AG04449 (cell line): ENCODE results near the gene PPOX.

Experiments
- CTCF ChIA-PET: fragments of 350-600 bp; formaldehyde crosslinking; extraction: SDS; loops from one replicate; lab custom pipeline; 2021; ENCODE audit warnings: antibody characterized with exemption; lab: Yijun Ruan, JAX
- POLR2A ChIA-PET: fragments of 400-600, 350-600 bp; formaldehyde crosslinking; extraction: SDS; loops from one replicate; lab custom pipeline; 2020; ENCODE audit warnings: antibody characterized with exemption, inconsistent platforms; lab: Yijun Ruan, JAX
- DNase-seq: peaks from one replicate; pipeline ENCODE4 v3.0.0-alpha.2; 2010; ENCODE audit warnings: low read depth, low spot score
- H3K4me3 ChIP-seq: 2 replicates; pipeline ENCODE4 v1.5.1; 2011; ENCODE audit warnings: low read depth, mild to moderate bottlenecking, control low read depth, low read length
- CTCF ChIP-seq: IDR thresholded peaks from one replicate; pipeline ENCODE4 v1.5.1; 2011; ENCODE audit warnings: mild to moderate bottlenecking, moderate library complexity, low read length, control low read depth, inconsistent platforms; ENCODE audit not compliant: insufficient read depth; ENCODE audit errors: missing control alignments

Gene PPOX

GRCh38 chr1:161174911-161175310 lies 8.7 kb downstream of the PPOX start:
- CTCF ChIA-PET, result interaction anchor here (3.3 to 3.4 kb wide), 2 partner anchors 9 to 17 kb away, joined by 23 to 25 read pairs; partner anchors contain the start of gene PPOX
- POLR2A ChIA-PET, result no interaction called here
- TF ChIP-seq CTCF, result no peak
- no peak overlapping the region for H3K4me3 ChIP-seq
- no peak for DNase-seq

DNA sequence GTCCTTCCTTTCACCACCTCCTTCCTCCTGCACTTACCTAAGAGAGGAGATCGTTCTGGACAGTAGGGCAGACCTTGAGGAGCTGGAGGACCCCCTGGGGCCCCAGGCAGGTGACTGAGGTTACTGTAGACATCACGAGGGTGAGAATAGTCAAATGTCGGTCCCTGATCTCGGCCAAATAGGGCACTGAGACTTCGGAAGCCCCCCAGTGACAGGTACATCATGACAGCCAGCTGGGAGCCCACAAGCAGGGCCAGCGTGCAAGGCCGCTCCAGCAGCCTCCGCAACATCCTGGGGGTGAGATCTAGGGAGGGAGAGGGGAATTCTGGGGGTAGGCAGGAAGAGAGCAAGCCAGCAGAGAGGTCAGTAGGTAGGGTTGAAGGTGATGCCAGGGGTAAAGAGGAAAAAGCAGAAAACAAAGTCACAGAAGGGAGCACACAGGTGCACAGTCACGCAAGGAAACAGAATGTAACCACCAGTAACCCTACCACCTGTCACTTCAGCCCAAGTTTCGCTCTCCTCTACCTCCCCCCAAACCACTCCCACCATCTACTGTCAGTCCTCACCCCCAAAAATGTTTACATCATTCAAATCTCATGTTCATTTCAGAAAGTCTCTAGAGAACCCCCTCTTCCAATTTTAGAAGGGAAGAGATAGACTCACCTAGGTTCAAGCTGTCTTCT lies 9.7 kb downstream of the PPOX start:
- ChIA-PET CTCF (interaction anchor here (1.1 to 3.4 kb wide), 3 partner anchors 10 to 16 kb away, joined by 4 to 25 read pairs (median 23); partner anchors contain the start of gene PPOX), POLR2A (interaction anchor here (2.0 kb wide), 1 partner anchor 10 kb away, joined by 10 read pairs; the partner anchor contains the start of gene PPOX)
- H3K4me3 ChIP-seq, result peak overlapping the region; percentile 99
- DNase-seq, result no peak
- no peak for TF ChIP-seq CTCF

GRCh38 chr1:161176468-161177111 lies 10.4 kb downstream of the PPOX start:
- ChIA-PET POLR2A (interaction anchor here (2.0 kb wide), 1 partner anchor 10 kb away, joined by 10 read pairs; the partner anchor contains the start of gene PPOX), CTCF (interaction anchor here (1.0 to 3.4 kb wide), 5 partner anchors 10 to 205 kb away, joined by 3 to 25 read pairs (median 4); partner anchors contain the start of genes NDUFS2 and PPOX)
- TF ChIP-seq CTCF, result no peak
- peak overlapping the region; percentile 99 for H3K4me3 ChIP-seq
- no peak for DNase-seq

DNA sequence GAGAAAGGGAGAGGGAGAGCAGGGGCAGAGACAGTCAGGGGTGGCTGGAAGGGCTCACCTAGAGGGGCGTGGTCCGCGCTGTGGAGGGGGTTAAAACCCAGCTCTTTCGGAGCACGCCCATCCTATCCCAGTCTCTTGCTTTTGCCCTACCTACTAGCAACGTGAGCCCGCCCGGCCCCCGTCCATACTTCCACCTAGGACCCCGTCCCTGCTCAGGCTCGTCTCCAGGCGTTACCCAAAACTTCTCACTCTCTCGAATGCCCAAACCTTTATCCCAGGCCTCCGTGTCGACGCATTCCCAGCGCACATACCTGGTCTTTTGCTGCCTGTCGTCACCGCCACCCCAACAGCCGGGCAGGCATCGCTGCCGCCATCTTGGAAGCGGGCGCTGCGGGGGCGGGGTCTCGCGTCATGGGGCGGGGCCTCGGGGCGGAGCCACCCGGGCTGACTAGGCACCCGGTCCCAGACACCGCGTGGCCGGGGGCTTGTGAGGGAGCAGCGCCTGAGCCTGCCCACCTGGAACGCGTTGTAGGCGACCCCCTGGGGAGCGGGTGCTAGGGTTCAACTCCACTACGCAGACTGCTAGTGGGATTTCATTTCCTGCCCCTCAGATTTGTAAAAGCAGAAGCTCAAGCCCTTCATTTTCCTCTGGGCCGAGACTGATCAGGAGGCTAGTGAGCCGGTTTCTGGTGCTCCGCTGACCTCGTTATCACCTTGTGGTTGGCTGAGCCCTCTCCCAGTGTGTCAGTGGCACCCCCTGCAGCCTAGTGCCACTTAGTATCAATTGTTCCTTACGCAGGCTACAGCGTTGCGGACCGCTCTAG lies 11.1 kb downstream of the PPOX start, which contains the start of gene B4GALT3:
B4GALT3 (minus strand) TSS at position 396 of the 824 bp plus-strand sequence. CDS start 1,447 bp downstream, outside the sequence.
- DNase-seq, result no peak
- H3K4me3 ChIP-seq, result peak within 1 kb of the TSS; percentile 99
- no peak for TF ChIP-seq CTCF
- CTCF ChIA-PET, result interaction anchor here (1.0 to 3.4 kb wide), 5 partner anchors 11 to 204 kb away, joined by 3 to 25 read pairs (median 3); partner anchors contain the start of genes NDUFS2 and PPOX
- POLR2A ChIA-PET, result interaction anchor here (2.0 kb wide), 1 partner anchor 11 kb away, joined by 10 read pairs; the partner anchor contains the start of gene PPOX

- ChIA-PET POLR2A (no interaction called here), CTCF (interaction anchor here (1.1 to 3.4 kb wide), 4 partner anchors 12 to 24 kb away, joined by 3 to 25 read pairs (median 13); partner anchors contain the start of genes NDUFS2 and PPOX)
- no peak for TF ChIP-seq CTCF
- H3K4me3 ChIP-seq, result no peak overlapping the region
- no peak for DNase-seq
Measured at GRCh38 chr1:161177936-161178244, 11.7 kb downstream of the PPOX start.
